GM21526 (cell line): Measurements from ENCODE around the gene PNMA8C.

Experiments used
- ATAC-seq: cut with Tn5 transposase; IDR thresholded peaks from one replicate; pipeline ENCODE4 v1.9.1; 2021; ENCODE audit warnings: moderate library complexity; ENCODE audit not compliant: unreplicated experiment, low FRiP score

The PNMA8C gene

DNA sequence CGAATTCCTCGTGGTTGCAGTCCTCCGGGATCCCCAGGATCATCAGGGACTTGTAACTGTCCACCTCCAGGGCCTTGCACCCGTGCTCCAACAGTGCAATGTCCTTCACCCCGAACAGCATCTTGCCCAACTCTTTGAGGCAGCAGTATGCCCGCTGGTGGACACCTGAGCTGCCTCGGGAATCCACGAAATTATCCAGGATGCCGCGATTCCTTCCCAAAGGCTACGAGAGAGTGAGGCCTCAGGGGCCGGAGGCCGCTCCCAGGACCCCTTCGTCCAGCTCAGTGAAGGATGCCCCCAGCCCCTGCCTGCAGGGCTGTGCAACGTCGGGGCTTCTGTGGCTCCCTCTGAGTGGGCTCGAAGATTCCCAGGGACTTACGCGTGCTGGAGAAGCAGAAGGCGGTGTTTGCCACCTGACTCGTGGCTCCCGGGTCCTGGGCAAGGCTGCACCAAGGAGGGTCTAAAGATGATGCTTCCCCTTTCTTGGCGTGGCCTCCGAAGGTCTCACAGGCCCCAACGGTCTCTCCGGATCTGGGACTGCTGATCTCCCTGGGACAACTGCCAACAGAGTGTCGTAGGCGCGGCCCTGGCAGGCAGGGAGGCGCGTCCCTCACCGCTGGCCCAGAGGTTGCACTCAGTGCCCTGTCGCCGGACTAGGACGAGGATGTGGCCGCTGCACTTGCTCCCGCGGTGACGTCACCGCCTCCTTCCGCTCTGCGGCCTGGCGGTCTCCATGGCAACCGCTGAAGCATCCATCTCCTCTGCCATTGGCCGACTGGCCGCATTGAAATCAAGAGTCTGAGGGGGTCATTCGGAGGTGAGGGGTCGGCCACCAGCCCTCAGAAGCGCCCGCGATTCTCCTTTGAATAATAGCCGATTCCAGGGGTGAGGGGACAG, at the start of gene PNMA8C:
Gene PNMA8C (minus strand): TSS at position 698 of the 897 bp plus-strand sequence. CDS start 577 bp downstream, at position 121.
- no peak for ATAC-seq

DNA sequence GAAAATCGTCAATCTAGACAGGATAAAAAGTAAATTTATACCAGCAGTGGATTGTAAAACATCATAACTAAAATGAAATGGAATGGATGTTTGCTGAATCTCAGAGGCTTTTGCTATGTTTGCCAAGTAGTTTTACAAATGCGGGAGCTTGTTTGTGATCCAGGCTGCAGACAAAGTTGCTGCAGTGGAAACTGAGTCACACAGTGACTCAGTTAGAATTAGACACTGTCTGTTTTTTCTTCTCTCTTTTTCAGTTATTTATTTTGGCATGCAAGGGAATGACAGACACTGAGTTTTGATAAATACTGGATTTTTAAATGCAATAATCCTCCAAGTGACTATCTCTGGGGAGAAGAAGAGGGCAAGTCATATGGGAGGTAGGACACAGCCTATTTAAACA, 47.2 kb upstream of the PNMA8C start:
- no peak for ATAC-seq

DNA sequence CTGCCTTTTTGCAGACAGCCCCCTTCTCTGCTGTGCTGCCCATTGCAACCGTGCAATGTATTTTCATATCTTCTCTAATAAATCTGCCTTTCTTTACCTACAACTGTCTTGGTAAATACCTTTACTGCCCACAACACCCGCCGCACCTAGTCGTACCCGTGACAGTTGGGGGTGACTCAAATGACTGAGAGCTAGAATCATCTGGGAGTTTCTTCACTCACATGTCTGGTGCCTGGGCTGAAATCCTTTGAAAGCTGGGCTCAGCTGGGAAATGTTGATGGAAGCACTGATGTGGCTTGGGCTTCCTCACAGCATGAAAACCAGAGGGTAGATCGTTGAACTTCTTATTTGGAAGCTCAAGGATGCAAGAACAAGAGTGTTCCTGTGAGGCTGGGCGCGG, 45.5 kb upstream of the PNMA8C start:
- ATAC-seq, result no peak

- ATAC-seq, result no peak
Observed at GRCh38 chr19:46472592-46472991, 43.9 kb upstream of the PNMA8C start.

DNA sequence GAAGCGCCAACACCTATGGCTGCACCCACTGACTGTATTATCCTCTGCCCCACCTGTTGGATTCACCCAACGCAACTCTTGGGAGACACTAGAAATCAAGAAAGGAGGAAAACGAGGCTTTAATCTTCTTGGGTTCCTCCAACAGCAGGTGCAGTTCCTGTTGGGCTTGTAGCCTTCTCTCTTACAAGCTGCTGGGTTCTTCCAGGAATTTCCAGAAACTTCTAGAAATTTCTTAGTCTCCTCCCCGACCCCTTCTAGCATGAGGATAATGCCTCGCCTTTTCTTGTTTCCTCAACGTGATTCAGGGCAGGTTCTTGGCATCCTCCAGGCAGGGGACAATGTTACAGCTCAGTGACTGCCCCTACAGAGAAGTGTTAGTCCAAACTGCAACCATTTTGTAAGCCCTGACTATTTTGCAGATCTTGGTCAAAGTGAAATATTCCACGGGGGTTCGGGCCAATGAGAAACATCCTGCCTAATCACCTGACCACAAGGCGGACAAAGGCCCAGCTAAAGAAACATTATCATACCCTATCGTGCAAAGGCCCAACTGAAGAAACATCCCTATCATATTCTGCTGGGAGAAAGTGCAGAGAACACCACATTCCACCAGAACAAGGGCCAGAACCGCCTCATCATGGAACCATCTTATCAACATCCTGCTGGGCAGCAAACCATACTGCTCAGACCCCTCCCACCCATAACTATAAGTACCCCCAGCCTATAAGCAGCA, 43.2 kb upstream of the PNMA8C start:
- no peak for ATAC-seq

DNA sequence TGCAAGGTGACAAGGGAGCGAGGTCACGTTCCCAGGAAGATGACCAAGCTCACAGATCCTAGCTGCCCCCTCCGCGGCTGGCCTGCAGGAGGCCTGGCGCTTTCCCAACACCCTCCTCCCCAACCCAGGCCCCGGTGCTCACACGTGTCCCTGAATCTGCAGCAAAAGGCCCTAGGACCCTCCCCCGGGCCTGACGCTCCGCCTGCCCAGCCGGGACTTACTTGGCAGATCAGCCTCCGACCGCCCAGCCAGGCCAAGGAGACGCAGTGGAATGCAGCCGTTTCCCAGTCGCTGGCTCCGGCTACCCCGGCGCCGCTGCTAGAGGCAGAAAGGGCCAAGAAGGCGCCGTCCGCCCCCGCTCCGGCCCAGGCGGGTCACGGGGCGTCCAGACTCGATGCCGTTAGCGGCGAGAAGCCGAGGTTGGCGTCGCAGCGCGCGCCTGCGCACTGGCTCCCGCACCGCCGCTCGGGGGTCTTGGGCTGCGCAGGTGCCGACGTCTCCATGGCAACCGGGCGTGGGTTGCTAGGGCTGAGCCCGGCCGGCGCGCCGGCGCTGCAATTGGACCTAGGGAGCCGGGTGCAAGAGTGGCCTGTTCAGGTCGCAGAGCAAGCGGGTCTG, 42.5 kb upstream of the PNMA8C start, which contains the start of gene PNMA8A:
Gene PNMA8A (minus strand): TSS at position 448 of the 618 bp plus-strand sequence. CDS start 528 bp downstream, outside the sequence.
- ATAC-seq, result no peak

GRCh38 chr19:46470376-46470775, 41.6 kb upstream of the PNMA8C start:
- no peak for ATAC-seq

DNA sequence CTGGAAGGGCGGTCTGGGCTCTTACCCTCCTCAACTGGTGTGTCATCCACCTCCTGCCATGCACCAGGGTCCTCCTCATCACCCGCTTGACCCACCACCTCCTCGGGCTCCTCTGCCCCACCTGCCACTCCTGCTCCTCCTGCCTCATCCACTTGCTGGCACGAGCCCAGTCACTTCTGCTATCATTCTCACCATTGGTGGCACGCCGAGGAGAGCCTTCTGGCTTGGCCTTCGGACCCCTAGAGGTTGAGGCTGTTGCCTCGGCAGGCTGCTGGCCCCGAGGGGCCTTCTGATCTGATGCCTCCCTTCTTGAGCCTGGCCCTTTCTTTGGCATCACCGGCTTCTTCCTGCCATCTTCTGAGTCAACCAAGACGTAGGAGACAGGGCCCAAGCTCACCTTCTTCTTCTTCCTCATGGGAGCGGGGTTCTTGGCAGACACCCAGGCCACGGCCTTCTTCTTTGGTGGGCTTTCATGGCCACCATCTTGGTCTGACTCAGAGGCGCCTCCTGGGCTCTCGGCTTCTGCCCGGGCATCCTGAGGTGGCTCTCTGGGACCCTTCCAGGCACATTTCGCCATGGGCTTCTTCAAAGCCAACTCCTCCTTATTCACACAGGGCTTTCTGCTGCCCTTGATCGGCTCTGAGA, 40.9 kb upstream of the PNMA8C start:
- no peak for ATAC-seq

GRCh38 chr19:46466536-46467196, 37.9 kb upstream of the PNMA8C start:
- no peak for ATAC-seq

DNA sequence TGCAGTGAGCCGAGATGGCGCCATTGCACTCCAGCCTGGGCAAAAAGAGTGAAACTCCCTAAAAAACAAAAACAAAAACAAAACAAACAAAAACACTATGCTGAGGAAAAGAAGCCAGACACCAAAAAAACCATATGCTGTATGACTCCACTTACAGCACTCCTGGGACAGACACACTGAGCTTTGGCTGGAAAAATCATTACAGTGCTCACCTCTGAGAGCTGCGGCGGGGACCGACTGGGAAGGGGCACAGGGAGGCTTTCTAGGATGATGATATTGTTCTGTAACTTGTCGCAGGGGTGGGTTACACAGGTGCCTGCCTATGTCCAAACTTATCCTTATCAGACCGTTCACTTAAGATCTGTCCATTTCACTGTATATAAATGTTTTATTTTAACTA, 34.8 kb upstream of the PNMA8C start:
- ATAC-seq, result no peak

DNA sequence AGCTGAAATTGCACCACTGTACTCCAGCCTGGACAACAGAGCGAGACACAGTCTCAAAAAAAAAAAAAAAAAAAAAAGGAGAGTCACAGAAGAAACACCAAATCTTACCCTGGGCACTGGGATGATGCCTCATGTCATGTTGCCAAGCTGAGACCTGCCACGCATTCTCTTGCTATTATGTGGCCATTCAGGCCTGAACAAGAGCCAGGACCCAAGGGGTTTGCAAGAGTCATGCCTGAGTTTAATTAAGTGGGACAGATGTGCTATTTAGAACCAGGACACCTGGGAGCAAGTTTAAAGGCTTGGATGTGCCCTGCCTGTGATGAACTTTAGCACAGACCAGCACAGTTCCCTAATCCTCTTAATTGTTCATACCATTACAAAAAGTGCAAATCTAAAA, 32.8 kb upstream of the PNMA8C start:
- no peak for ATAC-seq

GRCh38 chr19:46460981-46461380, 32.2 kb upstream of the PNMA8C start:
- ATAC-seq, result no peak

DNA sequence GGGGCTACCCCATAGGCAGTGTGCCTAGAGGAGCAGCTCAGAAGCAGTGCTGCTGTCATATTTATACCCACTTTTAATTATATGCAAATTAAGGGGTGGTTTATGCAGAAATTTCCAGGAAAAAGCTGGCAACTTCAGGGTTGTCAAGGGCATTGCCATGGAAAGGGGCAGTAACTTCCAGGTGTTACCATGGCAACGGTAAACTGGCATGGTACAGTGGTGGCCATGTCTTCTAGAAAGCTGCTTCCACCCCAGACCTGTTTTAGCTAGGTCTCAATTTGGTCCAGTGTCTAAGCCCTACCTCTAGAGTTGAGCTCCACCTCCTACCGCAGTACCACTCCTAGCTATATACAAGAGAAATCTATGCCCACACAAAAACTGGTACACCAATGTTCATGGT, 31.3 kb upstream of the PNMA8C start:
- ATAC-seq, result no peak

DNA sequence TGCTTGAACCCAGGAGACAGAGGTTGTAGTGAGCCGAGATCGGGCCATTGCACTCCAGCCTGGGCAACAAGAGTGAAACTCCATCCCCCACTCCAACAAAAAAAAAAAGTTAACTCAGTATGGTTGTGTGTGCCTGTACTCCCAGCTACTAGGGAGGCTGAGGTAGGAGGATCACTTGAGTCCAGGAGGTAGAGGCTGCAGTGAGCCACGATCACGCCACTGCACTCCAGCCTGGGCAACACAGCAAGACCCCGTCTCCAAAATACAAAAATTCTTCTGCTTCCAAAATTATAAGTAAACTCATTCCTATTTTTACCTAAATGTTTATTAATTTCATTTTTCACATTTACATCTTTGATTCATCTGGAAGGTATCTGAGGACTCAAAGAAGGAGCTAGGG, 28.2 kb upstream of the PNMA8C start:
- ATAC-seq, result no peak

GRCh38 chr19:46454244-46454643, 25.5 kb upstream of the PNMA8C start:
- ATAC-seq, result no peak

- ATAC-seq, result no peak
Observed at GRCh38 chr19:46453661-46454060, 24.9 kb upstream of the PNMA8C start.

DNA sequence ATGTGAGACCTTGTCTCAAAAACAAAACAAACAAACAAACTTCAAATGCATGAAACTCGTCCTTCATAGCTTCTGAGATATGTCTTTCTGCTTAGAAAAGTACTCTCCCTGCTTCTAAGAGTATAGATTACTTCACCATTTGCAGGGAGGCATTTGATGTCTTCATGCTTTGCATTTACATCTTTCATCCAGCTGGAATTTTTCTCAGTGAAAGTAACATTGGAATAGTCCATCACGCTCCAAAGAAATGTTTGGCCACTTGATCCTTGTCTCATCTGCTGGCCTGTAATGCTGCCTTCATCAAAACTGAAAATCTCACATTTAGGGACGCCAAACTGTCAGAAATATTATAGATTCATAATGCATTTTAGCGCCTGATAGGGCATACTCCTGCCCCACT, 23.4 kb upstream of the PNMA8C start:
- no peak for ATAC-seq

DNA sequence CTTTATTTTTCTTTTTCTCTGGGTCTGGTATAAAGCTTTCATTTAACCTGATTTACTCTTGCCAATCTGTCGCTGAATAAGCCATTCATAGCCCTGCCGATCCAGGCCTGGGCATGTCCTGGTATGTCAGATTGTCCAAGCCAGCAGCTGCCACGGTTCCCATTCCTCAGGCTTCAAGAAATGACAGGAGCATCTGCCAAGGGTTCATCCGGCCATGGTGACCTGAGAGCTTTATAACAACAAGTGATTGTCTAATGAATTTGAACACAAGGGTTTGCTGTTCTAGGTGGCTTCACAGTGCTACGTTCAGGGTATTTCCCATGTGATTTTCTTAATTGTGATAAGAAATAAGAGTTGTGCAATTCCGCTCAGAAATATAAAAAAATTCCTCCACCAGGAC, 22.6 kb upstream of the PNMA8C start:
- no peak for ATAC-seq

- no peak for ATAC-seq
Observed at GRCh38 chr19:46450737-46451136, 22.0 kb upstream of the PNMA8C start.

DNA sequence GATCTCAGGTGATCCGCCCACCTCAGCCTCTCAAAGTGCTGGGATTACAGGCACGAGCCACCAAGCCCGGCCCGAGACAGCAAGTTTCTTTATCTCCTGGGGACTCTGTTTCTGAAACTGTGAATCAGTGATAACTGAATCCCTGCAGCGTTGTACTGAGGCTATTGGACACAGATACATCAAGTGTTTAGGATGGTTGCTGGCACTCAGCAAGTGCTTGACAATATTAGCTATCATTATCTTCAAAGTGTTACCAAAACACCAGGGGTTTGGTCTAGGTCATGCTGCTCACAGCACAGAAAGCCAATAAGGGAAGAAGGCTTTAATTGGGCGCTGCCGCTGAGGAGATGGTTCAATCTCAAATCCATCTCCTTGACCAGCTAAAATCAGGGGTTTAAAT, 20.5 kb upstream of the PNMA8C start:
- no peak for ATAC-seq
